ENCODE measurements around the gene HBG2.

The HBG2 gene

GRCh38 chr11:5280582-5281102 lies 26.1 kb upstream of the HBG2 start:
- H3K36me3 ChIP-seq (ENCODE audit: insufficient read depth) = no peaks in the 10 kb centered on the region
- TF ChIP-seq CTCF (conservative IDR thresholded peaks at IDR 0.05; ENCODE audit: low read depth, low read length) = no peak
- peaks cover 14% of the 10 kb centered on the region for H3K4me1 ChIP-seq (ENCODE audit: low read depth, poor library complexity, severe bottlenecking)
- H3K79me2 ChIP-seq (ENCODE audit: insufficient read depth, low read depth) = no peaks in the 10 kb centered on the region
- H3K4me3 ChIP-seq (IDR thresholded peaks at IDR 0.05; ENCODE audit: insufficient read depth, low read depth, low read length) = no peak overlapping the region
- H3K4me2 ChIP-seq = peak overlapping the region; percentile 3; the same call in 1 of the 2 replicates
- H4K20me1 ChIP-seq (ENCODE audit: insufficient read depth) = no peaks in the 10 kb centered on the region
- H2AFZ ChIP-seq (ENCODE audit: low read depth) = peak overlapping the region; percentile 24; the same call in 1 of the 2 replicates
- no peak overlapping the region for H3K9ac ChIP-seq
- no peaks in the 10 kb centered on the region for H3K27me3 ChIP-seq (ENCODE audit: insufficient read depth, low read depth)
- H3K27ac ChIP-seq = peak overlapping the region; percentile 27; the same call in 1 of the 2 replicates

GRCh38 chr11:5279471-5280090 lies 25.0 kb upstream of the HBG2 start:
- Histone ChIP-seq H4K20me1 (ENCODE audit: insufficient read depth) (no peaks in the 10 kb centered on the region), H2AFZ (ENCODE audit: low read depth) (no peak overlapping the region), H3K4me3 (IDR thresholded peaks at IDR 0.05; ENCODE audit: insufficient read depth, low read depth, low read length) (no peak overlapping the region), H3K27me3 (ENCODE audit: insufficient read depth, low read depth) (no peaks in the 10 kb centered on the region), H3K27ac (no peak overlapping the region), H3K79me2 (ENCODE audit: insufficient read depth, low read depth) (no peaks in the 10 kb centered on the region), H3K36me3 (ENCODE audit: insufficient read depth) (no peaks in the 10 kb centered on the region), H3K4me2 (no peak overlapping the region), H3K4me1 (ENCODE audit: low read depth, poor library complexity, severe bottlenecking) (peaks cover 14% of the 10 kb centered on the region), H3K9ac (no peak overlapping the region)
- no peak for TF ChIP-seq CTCF (conservative IDR thresholded peaks at IDR 0.05; ENCODE audit: low read depth, low read length)

- H3K36me3 ChIP-seq (ENCODE audit: insufficient read depth) = no peaks in the 10 kb centered on the region
- no peak overlapping the region for H3K27ac ChIP-seq
- no peak overlapping the region for H3K4me2 ChIP-seq
- H2AFZ ChIP-seq (ENCODE audit: low read depth) = no peak overlapping the region
- H4K20me1 ChIP-seq (ENCODE audit: insufficient read depth) = no peaks in the 10 kb centered on the region
- H3K27me3 ChIP-seq (ENCODE audit: insufficient read depth, low read depth) = no peaks in the 10 kb centered on the region
- no peak for TF ChIP-seq CTCF (conservative IDR thresholded peaks at IDR 0.05; ENCODE audit: low read depth, low read length)
- H3K4me1 ChIP-seq (ENCODE audit: low read depth, poor library complexity, severe bottlenecking) = peaks cover 14% of the 10 kb centered on the region
- H3K4me3 ChIP-seq (IDR thresholded peaks at IDR 0.05; ENCODE audit: insufficient read depth, low read depth, low read length) = no peak overlapping the region
- H3K9ac ChIP-seq = no peak overlapping the region
- no peaks in the 10 kb centered on the region for H3K79me2 ChIP-seq (ENCODE audit: insufficient read depth, low read depth)
Measured at GRCh38 chr11:5277807-5278382, 23.3 kb upstream of the HBG2 start.

- Histone ChIP-seq H4K20me1 (ENCODE audit: insufficient read depth) (no peaks in the 10 kb centered on the region), H2AFZ (ENCODE audit: low read depth) (no peak overlapping the region), H3K4me2 (no peak overlapping the region), H3K27me3 (ENCODE audit: insufficient read depth, low read depth) (no peaks in the 10 kb centered on the region), H3K4me3 (IDR thresholded peaks at IDR 0.05; ENCODE audit: insufficient read depth, low read depth, low read length) (no peak overlapping the region), H3K4me1 (ENCODE audit: low read depth, poor library complexity, severe bottlenecking) (peaks cover 14% of the 10 kb centered on the region), H3K36me3 (ENCODE audit: insufficient read depth) (no peaks in the 10 kb centered on the region), H3K9ac (no peak overlapping the region), H3K27ac (no peak overlapping the region), H3K79me2 (ENCODE audit: insufficient read depth, low read depth) (no peaks in the 10 kb centered on the region)
- no peak for TF ChIP-seq CTCF (conservative IDR thresholded peaks at IDR 0.05; ENCODE audit: low read depth, low read length)
Measured at GRCh38 chr11:5276697-5277096, 22.1 kb upstream of the HBG2 start.
